Measurements from ENCODE around the gene ITSN2. TPM values are rescaled to one million over a fixed set of nuclear protein-coding genes. Genes with fewer than 3 reads are reported as not detected.
"Not testable (repeated sequence)": the region's sequence is repeated elsewhere in the genome, so short reads cannot be mapped to it uniquely, and the experiment has no call there.

ITSN2 gene
- total RNA-seq, 1 donor from 2014 or later = 52.5 TPM

- Histone ChIP-seq H3K27me3 (no peaks in the 10 kb centered on the region), H3K36me3 (peaks cover 0 to 17% of the 10 kb centered on the region in 2 donors), H3K27ac (no peak overlapping the region), H3K9me3 (no peaks in the 10 kb centered on the region), H3K4me3 (no peak overlapping the region), H3K4me1 (peaks cover 4% of the 10 kb centered on the region)
- no peak for DNase-seq (ENCODE audit: extremely low spot score in 2 of 2)
- intact Hi-C loops (cut with DNase I) = loop anchor here (5.0 kb wide), 1 partner anchor 442 kb away; no protein-coding TSS in a partner anchor
- TF ChIP-seq POLR2AphosphoS5 (IDR thresholded peaks at IDR 0.05; ENCODE audit: insufficient read depth in 1 of 2, low read depth in 1 of 2) (no peak), POLR2A (IDR thresholded peaks at IDR 0.05) (no peak)
- TF ChIP-seq, protein P1, sequence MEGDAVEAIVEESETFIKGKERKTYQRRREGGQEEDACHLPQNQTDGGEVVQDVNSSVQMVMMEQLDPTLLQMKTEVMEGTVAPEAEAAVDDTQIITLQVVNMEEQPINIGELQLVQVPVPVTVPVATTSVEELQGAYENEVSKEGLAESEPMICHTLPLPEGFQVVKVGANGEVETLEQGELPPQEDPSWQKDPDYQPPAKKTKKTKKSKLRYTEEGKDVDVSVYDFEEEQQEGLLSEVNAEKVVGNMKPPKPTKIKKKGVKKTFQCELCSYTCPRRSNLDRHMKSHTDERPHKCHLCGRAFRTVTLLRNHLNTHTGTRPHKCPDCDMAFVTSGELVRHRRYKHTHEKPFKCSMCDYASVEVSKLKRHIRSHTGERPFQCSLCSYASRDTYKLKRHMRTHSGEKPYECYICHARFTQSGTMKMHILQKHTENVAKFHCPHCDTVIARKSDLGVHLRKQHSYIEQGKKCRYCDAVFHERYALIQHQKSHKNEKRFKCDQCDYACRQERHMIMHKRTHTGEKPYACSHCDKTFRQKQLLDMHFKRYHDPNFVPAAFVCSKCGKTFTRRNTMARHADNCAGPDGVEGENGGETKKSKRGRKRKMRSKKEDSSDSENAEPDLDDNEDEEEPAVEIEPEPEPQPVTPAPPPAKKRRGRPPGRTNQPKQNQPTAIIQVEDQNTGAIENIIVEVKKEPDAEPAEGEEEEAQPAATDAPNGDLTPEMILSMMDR (IDR thresholded peaks at IDR 0.05) = no peak
Measured at GRCh38 chr2:24199968-24200590, 160.3 kb downstream of the ITSN2 start.

DNA sequence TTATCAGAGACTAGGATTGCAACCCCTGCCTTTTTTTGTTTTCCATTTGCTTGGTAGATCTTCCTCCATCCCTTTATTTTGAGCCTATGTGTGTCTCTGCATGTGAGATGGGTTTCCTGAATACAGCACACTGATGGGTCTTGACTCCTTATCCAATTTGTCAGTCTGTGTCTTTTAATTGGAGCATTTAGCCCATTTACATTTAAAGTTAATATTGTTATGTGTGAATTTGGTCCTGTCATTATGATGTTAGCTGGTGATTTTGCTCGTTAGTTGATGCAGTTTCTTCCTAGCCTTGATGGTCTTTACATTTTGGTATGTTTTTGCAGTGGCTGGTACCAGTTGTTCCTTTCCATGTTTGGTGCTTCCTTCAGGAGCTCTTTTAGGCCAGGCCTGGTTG lies 163.1 kb downstream of the ITSN2 start:
- H3K9me3 ChIP-seq; intact Hi-C loops (cut with DNase I); H3K27ac ChIP-seq; DNase-seq (ENCODE audit: extremely low spot score in 2 of 2); H3K27me3 ChIP-seq; H3K4me3 ChIP-seq; H3K36me3 ChIP-seq; H3K4me1 ChIP-seq: not testable (repeated sequence)

DNA sequence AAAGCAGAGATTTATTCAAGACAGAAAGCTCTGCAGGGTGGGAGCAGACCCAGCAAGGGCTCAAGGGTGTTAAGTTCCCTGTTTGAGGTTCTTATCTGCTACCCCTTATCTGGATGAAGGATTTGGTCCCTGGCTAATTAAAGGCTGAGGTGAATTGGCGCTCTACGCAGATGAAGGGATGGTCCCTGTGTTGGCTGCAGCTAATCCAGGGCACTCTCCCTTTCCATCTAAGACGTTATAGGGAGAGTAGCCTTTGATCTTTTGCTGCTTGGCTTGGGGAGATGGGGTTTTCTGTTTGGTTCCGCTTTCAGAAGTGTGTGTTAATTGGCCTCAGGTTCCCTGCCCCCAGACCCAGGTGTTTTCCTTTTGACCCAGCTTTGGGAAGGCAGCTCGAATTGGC lies 168.5 kb downstream of the ITSN2 start:
- Histone ChIP-seq H3K9me3 (no peaks in the 10 kb centered on the region), H3K27ac (no peak overlapping the region), H3K27me3 (no peaks in the 10 kb centered on the region), H3K4me3 (no peak overlapping the region), H3K36me3 (no peaks in the 10 kb centered on the region), H3K4me1 (no peaks in the 10 kb centered on the region)
- TF ChIP-seq POLR2AphosphoS5 (IDR thresholded peaks at IDR 0.05; ENCODE audit: insufficient read depth in 1 of 2, low read depth in 1 of 2) (no peak), POLR2A (IDR thresholded peaks at IDR 0.05) (no peak)
- TF ChIP-seq, protein P1 (IDR thresholded peaks at IDR 0.05) = no peak
- intact Hi-C loops (cut with DNase I) = no loop called here
- DNase-seq (ENCODE audit: extremely low spot score in 2 of 2) = no peak

- no peak for DNase-seq (ENCODE audit: extremely low spot score in 2 of 2)
- no peaks in the 10 kb centered on the region for H3K36me3 ChIP-seq
- H3K9me3 ChIP-seq = no peaks in the 10 kb centered on the region
- H3K4me3 ChIP-seq = no peak overlapping the region
- TF ChIP-seq POLR2AphosphoS5 (IDR thresholded peaks at IDR 0.05; ENCODE audit: insufficient read depth in 1 of 2, low read depth in 1 of 2) = no peak
- no peak for TF ChIP-seq POLR2A (IDR thresholded peaks at IDR 0.05)
- TF ChIP-seq, protein P1 (IDR thresholded peaks at IDR 0.05) = no peak
- no peaks in the 10 kb centered on the region for H3K4me1 ChIP-seq
- intact Hi-C loops (cut with DNase I) = no loop called here
- H3K27me3 ChIP-seq = no peaks in the 10 kb centered on the region
- no peak overlapping the region for H3K27ac ChIP-seq
Measured at GRCh38 chr2:24191156-24191555, 169.2 kb downstream of the ITSN2 start.

DNA sequence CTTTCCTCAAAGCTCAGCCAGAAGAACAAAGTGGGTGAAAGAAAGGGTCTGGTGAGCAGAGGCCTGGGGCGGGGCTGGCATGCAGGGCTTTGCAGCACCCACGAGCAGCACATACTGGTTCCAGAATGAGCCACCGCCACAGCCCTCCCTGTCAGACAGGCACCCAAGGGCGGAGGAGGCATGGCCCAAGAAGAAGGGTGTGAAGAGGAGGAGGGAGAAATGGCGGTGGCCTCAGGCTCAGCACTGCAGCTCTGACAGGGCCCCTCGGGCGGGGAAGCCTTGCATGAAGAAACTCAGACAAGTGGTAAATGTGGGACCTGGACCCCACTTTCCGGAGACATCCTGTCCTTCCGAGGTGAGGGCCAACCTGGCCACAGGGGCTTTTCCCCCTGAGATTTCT lies 169.8 kb downstream of the ITSN2 start:
- Histone ChIP-seq H3K4me1 (no peaks in the 10 kb centered on the region), H3K36me3 (no peaks in the 10 kb centered on the region), H3K9me3 (no peaks in the 10 kb centered on the region), H3K27me3 (no peaks in the 10 kb centered on the region), H3K27ac (no peak overlapping the region), H3K4me3 (no peak overlapping the region)
- TF ChIP-seq POLR2AphosphoS5 (IDR thresholded peaks at IDR 0.05; ENCODE audit: insufficient read depth in 1 of 2, low read depth in 1 of 2) (no peak), POLR2A (IDR thresholded peaks at IDR 0.05) (no peak)
- TF ChIP-seq, protein P1 (IDR thresholded peaks at IDR 0.05) = no peak
- DNase-seq (ENCODE audit: extremely low spot score in 2 of 2) = no peak
- intact Hi-C loops (cut with DNase I) = no loop called here
